ENCODE data around the gene DMRT3. TPM values are rescaled to one million over a fixed set of nuclear protein-coding genes. Genes with fewer than 3 reads are reported as not detected.

DMRT3 gene
- total RNA-seq, 1 donor from 2014 or later: not detected

GRCh38 chr9:1039589-1039988 is 63.1 kb downstream of the DMRT3 start:
- intact Hi-C loops (cut with micrococcal nuclease): no loop called here
- Mint-ChIP-seq H3K4me1 (no peaks in the 10 kb centered on the region), H3K27ac (no peak overlapping the region), H3K9me3 (peaks cover 9% of the 10 kb centered on the region), H3K4me3 (no peak overlapping the region), H3K27me3 (peaks cover 58% of the 10 kb centered on the region), H3K36me3 (ENCODE audit: low read depth) (no peaks in the 10 kb centered on the region)
- no peak for DNase-seq

Other genes with a start within 250 kb of the DMRT3 start
- not detected in 2 replicates for gene DMRT1, start 135.0 kb upstream of the DMRT3 start, total RNA-seq
- 0.21 and 0.26 TPM in 2 replicates for gene DMRT2, start 73.7 kb downstream of the DMRT3 start, total RNA-seq